ENCODE results near the gene IL21R.
"Not testable (repeated sequence)": the region's sequence is repeated elsewhere in the genome, so short reads cannot be mapped to it uniquely, and the experiment has no call there.

Gene IL21R

GRCh38 chr16:27400751-27401620 lies 988 bp upstream of the IL21R start:
- no peak for DNase-seq (ENCODE audit: low read depth in 2 of 2)

GRCh38 chr16:27402569-27402963 lies 592 bp downstream of the IL21R start:
- no peak for DNase-seq (ENCODE audit: low read depth in 2 of 2)

GRCh38 chr16:27402964-27403600 lies 1.1 kb downstream of the IL21R start:
- no peak for DNase-seq (ENCODE audit: low read depth in 2 of 2)

DNA sequence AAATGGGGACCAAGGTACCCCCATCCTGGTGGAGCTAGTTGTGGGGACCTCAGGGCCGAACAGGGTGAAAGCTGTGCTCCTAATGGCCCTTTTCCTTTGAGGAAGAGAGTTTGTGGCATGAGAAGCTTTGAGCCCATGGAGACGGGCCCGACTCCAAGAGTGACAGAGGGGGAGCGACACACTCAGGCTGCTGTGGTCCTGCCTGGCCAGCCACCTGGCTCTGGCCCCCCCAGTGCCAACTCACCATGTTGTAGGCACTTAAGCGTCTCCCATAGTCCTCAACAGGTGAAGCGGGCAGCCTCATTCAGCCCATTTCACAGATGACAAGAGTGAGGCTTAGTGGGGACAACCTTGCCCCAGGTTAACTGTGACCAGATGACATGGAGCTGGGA lies 1.6 kb downstream of the IL21R start:
- DNase-seq (ENCODE audit: low read depth in 2 of 2): no peak

DNA sequence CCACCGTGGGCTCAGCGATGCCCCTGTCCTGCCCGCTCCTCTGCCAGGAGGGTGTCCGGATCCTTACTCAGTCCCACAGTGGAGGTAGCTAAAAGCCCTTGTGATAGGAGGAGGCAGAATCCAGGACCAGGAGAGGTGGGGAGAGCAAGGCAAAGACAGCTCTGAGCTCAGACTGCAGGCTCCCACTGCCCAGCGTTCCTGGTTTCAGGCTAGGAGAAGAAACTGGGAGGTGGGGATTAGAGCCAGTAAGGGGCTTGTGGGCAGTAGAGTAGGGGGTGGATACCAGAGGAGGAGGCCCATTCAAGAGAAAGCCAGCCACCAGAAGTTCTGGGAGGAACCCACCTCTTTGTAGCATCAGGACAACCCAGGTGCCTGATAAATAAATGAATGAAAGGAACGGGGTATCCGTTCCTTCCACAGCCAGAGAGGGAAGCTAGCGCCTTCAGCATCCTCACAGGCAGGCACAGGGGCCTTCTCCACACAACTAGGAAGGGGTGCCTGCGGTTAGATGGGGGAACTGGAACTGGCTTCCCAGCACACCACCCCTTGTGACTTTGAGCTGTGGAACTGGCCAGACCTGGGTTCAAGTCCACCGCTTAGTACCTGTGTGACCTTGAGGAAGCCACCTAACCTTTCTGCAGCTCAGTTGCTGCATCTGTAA lies 2.3 kb downstream of the IL21R start:
- no peak for DNase-seq (ENCODE audit: low read depth in 2 of 2)

GRCh38 chr16:27405546-27406451 lies 3.8 kb downstream of the IL21R start:
- peak; percentile 72 to 78 for DNase-seq (ENCODE audit: low read depth in 2 of 2)

DNA sequence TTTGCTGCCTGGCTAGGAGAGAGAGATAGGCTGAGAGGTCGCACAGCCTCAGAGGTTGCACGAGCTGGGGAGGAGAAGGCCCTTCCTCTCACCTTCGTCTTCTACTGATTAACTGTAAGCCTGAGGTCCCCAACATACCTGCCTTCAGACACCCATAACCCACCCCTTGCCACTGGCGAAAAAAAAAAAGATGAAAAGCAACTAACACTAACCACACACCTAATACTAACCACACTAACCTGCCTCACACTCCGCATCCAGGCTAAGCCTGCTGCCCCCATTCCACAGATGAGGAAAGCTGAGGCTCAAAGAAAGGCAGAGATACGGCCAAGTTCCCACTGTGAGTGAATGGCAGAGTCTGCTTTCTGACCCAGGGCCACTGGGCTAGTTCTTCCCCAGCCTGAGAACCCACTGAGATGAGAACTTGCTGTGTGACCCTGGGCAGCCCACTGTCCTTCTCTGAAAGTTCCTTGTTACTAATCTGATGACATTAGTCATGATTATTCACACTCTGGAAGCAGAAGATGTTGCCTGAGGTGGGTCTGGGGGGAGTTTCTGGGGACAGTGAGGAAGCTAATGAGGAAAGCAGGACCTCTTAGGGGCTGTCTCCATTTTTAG lies 4.6 kb downstream of the IL21R start:
- DNase-seq (ENCODE audit: low read depth in 2 of 2): no peak

DNA sequence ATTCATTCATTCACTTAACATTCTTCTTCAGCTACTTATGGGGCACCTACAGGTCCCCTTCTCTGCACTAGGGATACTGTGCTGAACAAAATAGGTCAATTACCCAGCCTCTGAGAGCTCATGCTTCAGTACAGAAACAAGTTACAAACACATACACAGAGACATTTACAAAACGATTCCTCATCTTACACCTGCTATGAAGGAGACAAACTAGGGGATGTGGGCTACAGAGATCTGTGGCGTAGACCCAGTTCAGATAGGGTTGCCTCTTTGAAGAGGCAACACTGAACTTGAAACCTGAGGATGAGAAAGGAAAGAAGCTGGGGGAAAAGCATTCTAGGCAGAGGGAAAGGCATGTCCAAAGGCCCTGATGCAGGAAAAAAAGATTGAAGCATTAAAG lies 5.2 kb downstream of the IL21R start:
- DNase-seq (ENCODE audit: low read depth in 2 of 2): no peak

- no peak for DNase-seq (ENCODE audit: low read depth in 2 of 2)
Measured at GRCh38 chr16:27408012-27408601, 6.1 kb downstream of the IL21R start.

GRCh38 chr16:27408602-27409031 lies 6.6 kb downstream of the IL21R start:
- DNase-seq (ENCODE audit: low read depth in 2 of 2): no peak

DNA sequence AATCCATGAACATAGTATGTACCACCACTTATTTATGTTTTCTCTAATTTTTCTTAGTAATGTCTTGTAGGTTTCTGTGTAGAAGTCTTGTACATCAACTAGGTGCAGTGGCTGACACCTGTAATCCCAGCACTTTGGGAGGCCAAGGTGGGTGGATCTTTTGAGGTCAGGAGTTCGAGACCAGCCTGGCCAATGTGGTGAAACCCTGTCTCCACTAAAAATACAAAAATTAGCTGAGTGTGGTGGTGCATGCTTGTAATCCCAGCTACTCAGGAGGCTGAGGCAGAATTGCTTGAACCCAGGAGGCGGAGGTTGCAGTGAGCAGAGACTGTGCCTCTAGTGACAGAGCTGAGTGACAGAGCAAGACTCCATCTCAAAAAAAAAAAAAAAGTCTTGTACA lies 8.0 kb downstream of the IL21R start:
- not testable (repeated sequence) for DNase-seq (ENCODE audit: low read depth in 2 of 2)

GRCh38 chr16:27410761-27411160 lies 8.8 kb downstream of the IL21R start:
- no peak for DNase-seq (ENCODE audit: low read depth in 2 of 2)

GRCh38 chr16:27413956-27414355 lies 12.0 kb downstream of the IL21R start:
- no peak for DNase-seq (ENCODE audit: low read depth in 2 of 2)

DNA sequence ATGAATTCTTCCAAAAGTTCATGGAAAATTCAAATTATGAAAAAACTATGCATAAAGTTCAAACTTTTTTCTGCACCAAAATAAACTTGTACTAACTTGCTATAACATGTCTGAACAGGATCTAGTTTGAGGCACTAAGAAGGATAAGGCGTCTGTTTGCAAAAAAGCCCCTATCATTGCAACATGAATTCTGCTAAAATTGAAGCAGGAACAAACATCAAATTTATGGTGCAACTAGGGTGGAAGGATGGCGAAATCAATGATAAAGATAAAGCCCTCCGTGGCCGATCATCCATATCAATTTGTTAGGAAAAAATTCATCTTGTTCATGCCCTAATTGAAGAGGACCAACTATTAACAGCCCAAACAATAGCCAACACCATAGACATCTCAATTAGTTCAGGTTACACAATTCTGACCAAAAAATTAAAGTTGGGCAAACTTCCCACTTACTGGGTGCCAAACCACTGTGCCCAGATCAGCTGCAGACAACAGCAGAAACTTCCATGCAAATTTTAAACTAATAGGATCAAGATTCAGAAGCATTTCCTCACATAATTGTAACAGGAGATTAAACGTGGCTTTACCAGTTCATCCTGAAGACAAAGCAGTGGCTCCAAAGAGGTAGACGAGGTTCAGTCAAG lies 12.9 kb downstream of the IL21R start:
- no peak for DNase-seq (ENCODE audit: low read depth in 2 of 2)

- no peak for DNase-seq (ENCODE audit: low read depth in 2 of 2)
Measured at GRCh38 chr16:27417047-27417671, 15.2 kb downstream of the IL21R start.

DNA sequence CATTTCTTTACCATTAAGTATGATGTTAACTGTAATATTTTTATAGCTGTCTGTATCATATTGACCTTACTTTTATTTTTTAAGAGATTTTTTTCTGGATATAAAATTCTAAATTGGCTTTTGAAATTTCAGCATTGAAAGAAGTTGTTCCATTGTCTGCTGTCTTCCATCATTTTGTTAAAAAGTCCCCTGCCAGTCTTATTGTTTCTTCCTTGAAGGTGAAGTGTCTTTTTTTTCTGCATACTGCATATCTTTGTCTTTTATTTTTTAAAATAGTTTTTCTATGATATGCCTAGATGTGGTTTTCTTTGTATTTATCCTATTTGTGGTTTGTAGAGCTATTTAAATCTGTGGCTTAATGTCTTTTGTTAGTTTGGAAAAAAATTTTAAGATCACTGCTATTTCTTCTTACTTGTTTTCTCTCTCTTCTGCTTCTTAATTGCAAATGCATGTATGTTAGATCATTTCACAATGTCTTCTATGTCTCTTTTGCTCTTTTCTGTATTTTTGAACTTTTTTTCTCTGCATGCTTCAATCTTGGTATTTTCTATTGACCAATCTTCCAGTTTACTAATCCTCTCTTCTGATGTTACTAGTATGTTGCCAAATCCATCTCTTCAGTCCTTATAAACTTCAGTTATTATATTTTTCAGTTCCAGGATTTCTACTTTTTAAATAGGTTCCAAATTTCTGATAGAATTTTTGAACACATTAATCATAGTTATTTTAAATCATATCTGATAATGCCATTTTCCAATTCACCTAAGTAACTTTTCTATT lies 20.2 kb downstream of the IL21R start:
- DNase-seq (ENCODE audit: low read depth in 2 of 2): no peak

GRCh38 chr16:27424772-27425498 lies 23.0 kb downstream of the IL21R start:
- DNase-seq (ENCODE audit: low read depth in 2 of 2): no peak

GRCh38 chr16:27425961-27426360 lies 24.0 kb downstream of the IL21R start:
- DNase-seq (ENCODE audit: low read depth in 2 of 2): no peak

Measured in stimulated activated CD8-positive, alpha-beta memory T cell treated with anti-CD3 and anti-CD28 coated beads, Interleukin-2, amount 100 ng/mL, for 48 hours (primary cell).